ENCODE results near the gene IQCM.
A peak's percentile ranks its signal among the peaks of the same experiment; 100 is the strongest.
"Not testable (repeated sequence)": the region's sequence is repeated elsewhere in the genome, so short reads cannot be mapped to it uniquely, and the experiment has no call there.

Gene IQCM

GRCh38 chr4:149465955-149466354 lies 349.7 kb downstream of the IQCM start:
- DNase-seq (ENCODE audit: low spot score) = no peak

- no peak for DNase-seq (ENCODE audit: low spot score)
Measured at GRCh38 chr4:149443537-149443936, 372.1 kb downstream of the IQCM start.

GRCh38 chr4:149441338-149441737 lies 374.3 kb downstream of the IQCM start:
- DNase-seq (ENCODE audit: low spot score) = peak; percentile 60

GRCh38 chr4:149426461-149426860 lies 389.2 kb downstream of the IQCM start:
- DNase-seq (ENCODE audit: low spot score) = no peak

- peak; percentile 7 for DNase-seq (ENCODE audit: low spot score)
Measured at GRCh38 chr4:149409555-149409962, 406.1 kb downstream of the IQCM start.

GRCh38 chr4:149409146-149409545 lies 406.5 kb downstream of the IQCM start:
- peak; percentile 81 for DNase-seq (ENCODE audit: low spot score)

GRCh38 chr4:149404143-149404542 lies 411.5 kb downstream of the IQCM start:
- DNase-seq (ENCODE audit: low spot score) = no peak

GRCh38 chr4:149403081-149403480 lies 412.6 kb downstream of the IQCM start:
- no peak for DNase-seq (ENCODE audit: low spot score)

GRCh38 chr4:149398993-149399392 lies 416.6 kb downstream of the IQCM start:
- no peak for DNase-seq (ENCODE audit: low spot score)

GRCh38 chr4:149370785-149371420 lies 444.7 kb downstream of the IQCM start:
- peak; percentile 67 for DNase-seq (ENCODE audit: low spot score)

GRCh38 chr4:149370002-149370401 lies 445.6 kb downstream of the IQCM start:
- no peak for DNase-seq (ENCODE audit: low spot score)

- DNase-seq (ENCODE audit: low spot score) = no peak
Measured at GRCh38 chr4:149353241-149353640, 462.4 kb downstream of the IQCM start.

- no peak for DNase-seq (ENCODE audit: low spot score)
Measured at GRCh38 chr4:149349541-149349940, 466.1 kb downstream of the IQCM start.

- no peak for DNase-seq (ENCODE audit: low spot score)
Measured at GRCh38 chr4:149347139-149347538, 468.5 kb downstream of the IQCM start.

- DNase-seq (ENCODE audit: low spot score) = no peak
Measured at GRCh38 chr4:149345424-149345823, 470.2 kb downstream of the IQCM start.

- DNase-seq (ENCODE audit: low spot score) = peak; percentile 39
Measured at GRCh38 chr4:149344436-149344835, 471.2 kb downstream of the IQCM start.

- no peak for DNase-seq (ENCODE audit: low spot score)
Measured at GRCh38 chr4:149343614-149344013, 472.0 kb downstream of the IQCM start.

GRCh38 chr4:149341117-149341516 lies 474.5 kb downstream of the IQCM start:
- DNase-seq (ENCODE audit: low spot score) = not testable (repeated sequence)

GRCh38 chr4:149328161-149328560 lies 487.5 kb downstream of the IQCM start:
- DNase-seq (ENCODE audit: low spot score) = no peak

- DNase-seq (ENCODE audit: low spot score) = no peak
Measured at GRCh38 chr4:149322203-149322602, 493.4 kb downstream of the IQCM start.

- DNase-seq (ENCODE audit: low spot score) = no peak
Measured at GRCh38 chr4:149321438-149321837, 494.2 kb downstream of the IQCM start.

GRCh38 chr4:149311076-149311475 lies 504.6 kb downstream of the IQCM start:
- DNase-seq (ENCODE audit: low spot score) = peak; percentile 6

- DNase-seq (ENCODE audit: low spot score) = no peak
Measured at GRCh38 chr4:149306537-149306936, 509.1 kb downstream of the IQCM start.

Measured in AG08395 (cell line).